Esophagus muscularis mucosa (tissue), 4 donors: Measurements from ENCODE around the gene ECT2. TPM values are rescaled to one million over a fixed set of nuclear protein-coding genes. Genes with fewer than 3 reads are reported as not detected.

Source experiments
- small RNA-seq, 3 donors: library from RNA; depleted of rRNA; stranded (forward); fragments of <200 nt; gene quantifications; one replicate each; pipeline ENCODE3, GENCODE V24; 2016
- total RNA-seq, 4 donors: library from RNA; depleted of rRNA; stranded (reverse); fragments of >200 nt; gene quantifications; one replicate each; pipeline versions ENCODE4 v1.1.0 to v1.2.1, GENCODE V29; 2016

The ECT2 gene
- total RNA-seq, 4 donors from 2014 or later: 7.3 to 8.7 (median 7.9) TPM

Small RNA genes within 50 kb of the gene (small RNA-seq; reads per million reads assigned to genes)
- 0 reads per million in 3 donors for gene AC108667.1
- 0 reads per million in 3 donors for gene RF00139
- 0 reads per million in 3 donors for gene RNU4-4P
- 0 reads per million in 3 donors for gene RNU6-547P

Other genes with a start within 250 kb of the ECT2 start
- 10 to 100 TPM; 23.3 to 31.4 (median 27.7) TPM for gene TNFSF10, start 227.3 kb upstream of the ECT2 start, total RNA-seq
- 10 to 100 TPM in 1 of 4 donors, 1 to 10 TPM in 3; 3.0 to 11.6 (median 3.7) TPM for gene NCEH1, start 39.7 kb upstream of the ECT2 start, total RNA-seq